NCI-H345 treated with DMSO at 0.1 percent for 48 hours (cell line): Measurements from ENCODE around the gene DENR.

Source experiments
- DNase-seq: peaks from one replicate; lab custom pipeline; 2025; ENCODE audit not compliant: unreplicated experiment; lab: John Stamatoyannopoulos, UW

The DENR gene

GRCh38 chr12:122813310-122813713, 60.7 kb downstream of the DENR start:
- DNase-seq = no peak

- DNase-seq = no peak
Measured at GRCh38 chr12:122819209-122819785, 66.7 kb downstream of the DENR start.

DNA sequence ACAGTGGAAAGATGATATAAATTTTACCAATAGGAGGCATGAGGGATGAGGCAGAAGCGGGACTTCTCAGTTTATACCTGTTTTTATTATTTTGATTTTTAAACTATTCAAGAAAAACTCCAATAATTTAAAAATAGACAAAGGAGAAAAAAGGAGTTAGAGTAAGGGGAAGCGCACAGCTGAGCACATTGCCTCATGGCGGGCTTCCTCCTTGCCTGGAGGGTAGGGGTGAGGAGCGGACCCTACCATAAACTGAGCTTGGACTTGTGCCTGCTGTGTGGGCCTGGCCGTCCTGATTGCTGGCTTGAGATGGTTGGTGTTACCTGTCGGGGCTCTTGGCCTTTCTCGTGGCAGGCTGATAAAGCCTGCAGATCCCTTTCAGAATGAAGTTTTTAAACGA, 67.5 kb downstream of the DENR start:
- DNase-seq = no peak
